ENCODE results near the gene MYH7.

DNA sequence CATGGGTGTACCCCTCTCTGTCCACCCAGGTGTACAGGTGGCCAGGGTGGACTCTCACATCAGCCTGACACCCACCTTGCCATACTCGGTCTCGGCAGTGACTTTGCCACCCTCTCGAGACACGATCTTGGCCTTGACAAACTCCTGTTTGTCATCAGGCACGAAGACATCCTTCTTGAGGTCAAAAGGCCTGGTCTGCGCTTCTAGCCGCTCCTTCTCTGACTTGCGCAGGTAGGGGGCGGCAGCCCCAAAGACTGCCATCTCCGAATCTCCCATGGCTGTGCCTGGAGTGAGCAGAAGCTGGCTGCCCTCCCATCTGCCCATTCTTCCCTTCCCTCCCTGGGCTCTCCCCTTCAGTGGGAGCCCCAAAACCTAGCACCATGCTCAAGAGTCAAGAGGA, 2.0 kb downstream of the MYH7 start:
- no peak for TF ChIP-seq POLR2A (IDR thresholded peaks at IDR 0.05)
- no peak for TF ChIP-seq EP300 (IDR thresholded peaks at IDR 0.05)
- no peak for TF ChIP-seq CTCF (IDR thresholded peaks at IDR 0.05)

Data from ovary (tissue), 3 donors.